CD4-positive, alpha-beta T cell treated with Interferon alpha-2 for 1 hour (primary cell): Measurements from ENCODE around the gene ANO2.

Experiments used
- DNase-seq, 2 donors: peaks; one replicate each; pipeline ENCODE4 v3.0.0-alpha.2; 2020 to 2022

Gene ANO2

DNA sequence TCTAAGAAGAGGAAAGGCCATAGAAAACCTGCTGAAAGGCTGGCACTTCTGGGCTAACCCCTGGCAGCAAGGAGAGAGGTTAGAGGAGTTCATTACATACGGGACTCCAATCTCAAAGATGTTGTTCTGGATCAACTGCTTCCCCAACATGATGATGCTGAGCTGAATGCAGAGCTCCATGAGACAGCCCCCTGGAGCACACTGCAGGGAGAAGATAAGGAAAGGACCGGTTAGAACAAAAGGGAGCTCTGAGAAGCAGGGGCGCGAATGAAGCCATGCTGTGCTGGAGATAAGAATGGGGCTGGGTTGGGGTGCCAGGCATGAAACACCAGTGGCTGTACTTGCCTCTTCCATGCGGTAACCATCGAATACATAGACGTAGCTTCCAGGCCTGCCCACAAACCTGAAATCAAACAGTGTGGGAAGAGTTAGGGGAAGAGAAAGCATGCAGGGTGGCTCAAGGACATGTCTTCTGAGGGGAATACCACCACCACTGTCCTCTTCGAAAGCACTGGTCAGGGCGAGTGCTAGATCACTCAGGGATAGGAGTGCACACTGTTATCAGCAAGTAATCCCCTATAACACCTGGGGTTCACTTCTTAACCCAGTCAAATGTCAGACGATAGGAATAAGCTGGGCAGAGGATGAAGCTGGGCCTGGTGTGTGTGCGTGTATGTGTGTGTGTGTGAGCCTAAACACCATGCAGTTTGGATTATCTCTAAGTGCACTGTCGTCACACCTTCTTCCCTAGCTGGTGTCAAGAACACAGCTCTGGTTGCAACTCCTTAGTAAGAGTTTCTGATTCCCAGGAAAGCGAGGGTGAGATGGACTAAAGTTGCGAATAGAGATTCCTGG, 332.3 kb downstream of the ANO2 start:
- no peak for DNase-seq

DNA sequence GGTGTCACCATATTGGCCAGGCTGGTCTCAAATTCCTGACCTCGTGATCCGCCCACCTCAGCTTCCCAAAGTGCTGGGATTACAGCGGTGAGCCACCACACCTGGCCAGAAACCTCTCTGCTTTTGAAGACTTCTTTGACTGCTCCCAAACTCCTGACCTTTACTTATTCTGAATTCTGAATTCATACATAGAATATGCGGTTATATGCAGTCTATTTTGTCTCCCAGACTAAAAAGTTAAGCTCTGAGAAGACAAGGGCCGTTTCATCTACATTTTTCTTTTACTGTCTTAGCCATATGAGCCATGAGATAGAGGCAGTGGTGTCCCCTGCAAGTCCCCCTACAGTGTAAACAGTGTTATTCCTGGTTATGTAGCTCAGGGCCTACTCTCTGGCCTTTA, 333.9 kb downstream of the ANO2 start:
- no peak for DNase-seq

DNA sequence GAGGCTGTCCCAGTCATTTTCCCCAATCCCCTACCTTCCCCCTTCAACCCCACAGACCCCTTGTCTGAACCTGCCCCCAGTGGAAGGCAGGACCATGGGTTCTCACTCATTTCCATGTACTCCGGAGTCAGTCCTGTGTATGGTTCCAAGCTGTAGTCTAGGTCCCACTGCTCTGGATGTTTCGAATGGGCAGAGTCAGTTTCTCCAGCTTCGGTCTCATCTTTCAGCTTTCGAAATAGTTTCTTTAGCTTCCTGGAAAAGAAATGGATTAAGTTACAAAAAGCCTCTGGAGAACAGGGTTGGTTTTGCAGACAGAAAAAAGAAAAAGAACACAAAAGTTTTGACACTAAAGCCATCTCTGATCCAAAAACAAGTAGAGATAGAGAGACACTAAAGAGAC, 345.7 kb downstream of the ANO2 start:
- no peak for DNase-seq

DNA sequence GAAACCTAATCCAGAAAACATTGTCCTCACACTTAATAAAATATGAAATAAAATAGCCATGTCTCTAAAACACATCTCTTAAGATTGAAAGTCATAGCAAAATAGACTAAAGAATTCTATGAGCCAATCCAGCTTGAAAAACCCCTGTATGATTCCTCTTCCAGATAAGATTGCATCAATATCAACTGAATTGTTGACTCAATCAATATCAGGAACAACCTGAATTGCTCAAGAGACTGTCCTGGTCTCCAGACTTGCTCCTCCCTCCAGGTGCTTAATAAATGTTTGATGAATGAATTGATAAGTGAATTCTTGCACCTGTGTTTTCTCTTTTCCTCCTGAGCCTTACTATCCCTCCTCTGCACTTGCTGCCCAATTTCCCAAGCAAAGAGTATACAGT, 351.1 kb downstream of the ANO2 start:
- no peak for DNase-seq

DNA sequence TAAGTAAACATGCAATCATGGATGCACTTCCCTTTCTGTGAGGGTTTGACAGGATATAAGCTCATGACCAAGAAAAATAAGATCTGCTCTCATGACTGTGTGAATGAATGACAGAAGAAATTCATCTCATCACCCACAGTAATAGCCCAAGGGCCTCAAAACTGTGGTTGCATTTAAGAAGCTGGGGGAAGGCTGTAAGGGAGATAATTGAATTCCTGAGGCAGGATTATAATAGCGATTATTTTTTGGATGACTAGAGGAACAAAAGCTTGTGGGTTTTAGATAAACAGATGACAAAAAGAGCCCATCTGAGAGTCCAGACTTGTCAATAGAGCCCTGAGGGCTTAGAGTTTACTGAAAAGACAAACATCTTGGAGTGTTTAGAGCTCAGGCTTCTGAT, 352.0 kb downstream of the ANO2 start:
- no peak for DNase-seq

DNA sequence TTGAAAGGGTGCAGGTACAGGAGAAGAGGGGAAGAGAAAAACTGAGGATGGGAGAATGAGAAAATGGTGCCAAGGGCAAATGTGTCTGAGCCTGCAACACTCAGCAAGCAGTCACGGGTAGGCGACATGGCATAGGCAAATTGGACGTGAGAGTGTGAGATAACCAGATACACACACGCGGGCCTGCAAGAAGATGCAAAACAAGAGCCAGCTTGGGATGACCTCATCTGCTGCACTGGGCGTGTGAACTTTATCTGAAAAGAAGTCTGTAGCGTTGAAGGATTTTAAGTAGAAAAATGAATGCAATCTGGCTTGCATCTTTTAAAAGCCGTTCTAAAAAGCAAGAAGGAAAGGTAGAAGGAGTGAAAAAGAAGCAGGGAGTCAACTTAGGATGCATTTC, 352.7 kb downstream of the ANO2 start:
- DNase-seq, result no peak

DNA sequence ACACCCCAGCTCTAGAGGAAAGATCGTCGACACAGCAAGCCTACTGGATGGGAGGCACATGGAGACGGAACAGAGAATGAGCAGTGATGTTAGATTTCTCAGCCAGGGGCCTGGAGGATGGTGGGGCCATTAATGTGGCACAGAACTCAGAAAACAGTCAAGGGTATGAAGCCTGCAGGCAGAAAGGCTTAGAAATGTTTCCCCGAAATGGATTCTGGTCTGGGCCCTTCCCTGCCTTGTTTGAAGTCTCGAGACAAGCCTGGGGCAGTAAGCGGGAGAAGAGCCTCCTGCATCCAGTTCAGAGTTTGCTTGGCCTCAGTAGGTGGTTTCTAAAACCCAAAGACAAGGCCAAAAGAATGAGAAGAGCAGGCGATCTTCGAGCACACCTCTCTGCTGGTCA, 354.7 kb downstream of the ANO2 start:
- DNase-seq, result no peak

DNA sequence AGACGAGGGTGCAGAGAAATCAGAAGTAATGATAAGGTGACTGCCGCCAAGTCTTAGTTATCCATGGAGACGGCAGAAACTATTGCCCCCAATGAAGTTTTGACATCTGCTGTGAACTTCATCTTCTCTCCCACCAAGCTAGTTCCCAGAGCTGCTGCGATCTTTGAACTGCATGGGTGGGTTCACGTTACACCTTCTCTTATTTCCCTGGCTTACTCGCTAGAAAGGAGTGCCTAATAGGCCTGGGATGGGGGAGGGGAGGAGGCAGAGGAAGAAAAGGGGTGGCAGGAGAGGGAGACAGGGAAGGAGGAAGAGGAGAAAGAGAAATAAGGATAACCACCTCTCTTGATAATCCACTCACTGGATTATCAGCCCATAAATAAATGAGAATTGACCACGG, 356.0 kb downstream of the ANO2 start:
- no peak for DNase-seq

DNA sequence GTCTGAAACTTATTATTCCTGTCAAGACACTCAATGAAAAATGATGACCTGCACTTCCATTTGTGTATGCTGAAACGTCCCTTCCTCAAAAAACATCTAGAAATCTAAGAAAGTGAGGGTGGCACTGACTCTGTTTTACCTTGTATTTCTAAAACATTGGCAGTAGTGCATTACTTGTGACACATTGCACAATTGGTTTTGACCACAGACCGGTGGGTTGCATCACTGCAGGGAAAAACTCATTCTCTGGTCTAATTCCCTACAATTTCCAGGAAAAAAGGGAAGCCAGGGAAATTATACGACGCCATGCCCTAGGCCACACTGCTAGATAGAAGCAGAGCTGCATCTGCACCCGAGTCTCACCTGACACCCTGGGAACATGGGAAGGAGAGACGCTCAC, 356.5 kb downstream of the ANO2 start:
- no peak for DNase-seq

DNA sequence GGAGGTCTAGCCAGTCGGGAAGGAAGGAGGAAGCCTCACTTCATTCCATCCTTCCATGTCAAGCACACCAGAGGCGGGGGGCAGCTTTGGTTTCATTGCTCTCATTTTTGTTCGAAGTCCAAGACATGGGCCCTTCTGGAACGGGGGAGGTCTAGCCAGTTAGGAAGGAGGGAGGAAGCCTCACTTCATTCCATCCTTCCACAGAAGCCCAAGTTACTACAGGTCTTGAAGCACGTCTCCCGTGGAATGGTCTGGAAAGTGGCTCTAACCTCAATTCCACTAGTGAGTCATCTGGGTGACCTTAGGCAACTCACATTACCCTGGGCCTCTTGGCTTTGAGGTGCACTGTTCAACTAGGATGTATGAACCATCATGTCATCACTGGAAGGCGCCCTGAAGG, 356.9 kb downstream of the ANO2 start:
- DNase-seq, result no peak

DNA sequence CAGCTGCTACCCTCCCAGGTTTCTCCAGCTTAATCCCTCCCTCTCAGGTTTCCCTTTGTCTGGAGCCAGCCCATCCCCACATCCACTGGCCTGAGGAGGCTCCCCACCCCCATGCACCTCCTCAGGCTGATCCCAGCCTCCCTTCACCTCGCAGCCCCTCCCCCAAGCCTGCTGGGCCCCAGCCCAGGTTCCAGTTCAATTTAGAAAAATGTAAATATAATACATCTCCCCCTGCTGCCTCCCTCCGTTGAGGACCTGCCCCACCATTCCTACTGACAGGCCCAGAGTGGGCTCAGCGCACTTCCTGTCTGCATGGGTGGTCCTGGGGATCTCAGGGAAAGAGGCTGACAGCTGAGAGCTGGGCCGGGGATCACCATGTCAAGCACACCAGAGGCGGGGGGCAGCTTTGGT, 357.3 kb downstream of the ANO2 start:
- no peak for DNase-seq

DNA sequence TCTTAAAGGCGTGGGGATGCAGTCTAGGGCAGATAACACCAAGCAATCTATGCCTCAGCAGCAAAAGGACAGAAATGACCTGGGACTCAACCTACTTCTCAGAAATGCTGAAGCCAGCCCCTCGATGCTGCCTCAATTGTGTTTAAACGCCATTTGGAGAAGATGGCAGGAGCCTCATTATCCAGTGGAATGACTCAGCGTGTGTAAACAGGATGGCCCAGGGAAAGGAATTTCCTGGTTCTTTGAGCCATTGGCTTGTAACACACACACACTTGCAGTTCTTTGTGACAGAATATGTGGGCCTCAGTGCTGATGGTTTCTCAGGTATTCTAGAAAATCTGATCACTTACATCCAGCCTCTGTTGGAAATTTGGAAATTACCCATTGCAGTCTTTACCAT, 358.9 kb downstream of the ANO2 start:
- DNase-seq, result no peak

DNA sequence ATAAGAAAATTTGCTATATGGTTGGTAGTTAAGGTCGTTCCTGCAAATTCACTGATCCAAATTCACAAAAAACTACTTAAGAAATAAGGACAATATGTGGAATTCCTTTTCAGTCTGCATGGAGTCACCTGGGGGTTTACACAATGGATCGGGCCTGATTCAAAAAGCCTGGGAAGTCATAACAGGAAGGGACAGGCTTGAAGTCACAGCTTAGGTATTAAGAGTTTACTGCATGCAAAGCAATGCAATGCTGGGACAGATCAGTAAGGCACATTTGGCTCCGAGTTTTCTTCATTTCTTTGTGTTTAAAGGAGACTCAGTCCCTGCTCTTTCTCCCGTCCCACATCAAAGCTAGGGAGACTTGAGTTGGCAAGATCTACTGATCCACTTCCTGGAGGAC, 359.9 kb downstream of the ANO2 start:
- DNase-seq, result no peak

DNA sequence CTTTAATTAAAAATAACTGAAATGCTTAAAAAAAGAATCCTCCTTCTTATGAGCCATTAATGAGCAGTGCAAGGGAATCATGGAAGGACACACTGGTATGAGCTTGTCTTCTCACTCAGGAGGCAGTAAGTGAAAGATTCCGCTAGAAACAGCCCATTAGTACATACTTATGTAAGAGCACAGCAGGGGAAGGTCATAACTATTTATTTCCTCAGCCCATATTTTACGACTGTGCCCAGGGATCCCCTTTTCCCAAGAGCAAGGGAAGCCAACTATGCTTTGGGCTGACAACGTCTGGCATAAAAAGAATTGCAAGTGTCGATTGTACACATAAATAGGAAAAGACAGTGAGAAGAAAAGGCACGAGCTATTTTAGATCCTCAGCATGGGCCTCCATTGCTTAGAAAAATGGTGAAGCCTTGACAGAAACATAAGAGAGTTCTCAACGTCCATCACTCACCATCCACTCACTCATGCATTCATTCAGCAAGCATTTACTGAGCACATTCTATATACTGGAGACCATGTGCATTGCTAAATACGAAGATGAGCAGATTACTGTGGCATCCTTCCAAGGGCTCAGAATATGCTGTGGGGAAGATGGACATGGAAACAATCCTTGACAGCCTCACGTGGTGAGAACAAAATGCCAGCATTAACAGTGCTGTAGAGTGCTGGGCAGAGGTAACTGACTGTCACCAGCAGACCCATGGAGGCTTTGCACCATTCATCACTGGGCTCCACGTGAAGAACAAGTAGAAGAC, 360.5 kb downstream of the ANO2 start:
- no peak for DNase-seq

DNA sequence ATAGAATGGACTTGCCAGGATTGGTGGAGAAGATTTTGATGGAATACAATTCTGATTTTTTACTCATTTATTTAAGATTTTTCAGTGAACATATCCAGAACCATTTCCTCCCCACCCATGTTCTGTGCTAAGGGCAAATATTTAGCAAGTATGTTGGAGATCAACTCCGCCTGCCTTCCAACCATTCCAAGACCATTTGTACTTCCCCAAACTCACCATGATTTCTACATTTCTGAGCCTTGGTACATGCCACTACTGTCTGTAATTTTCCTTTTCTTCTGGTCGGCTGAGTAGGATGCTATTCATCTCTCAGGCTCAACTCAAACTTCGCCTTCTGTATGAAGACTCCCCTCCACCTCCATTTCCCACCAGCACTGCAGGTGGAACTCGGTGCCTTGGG, 362.5 kb downstream of the ANO2 start:
- DNase-seq, result no peak

DNA sequence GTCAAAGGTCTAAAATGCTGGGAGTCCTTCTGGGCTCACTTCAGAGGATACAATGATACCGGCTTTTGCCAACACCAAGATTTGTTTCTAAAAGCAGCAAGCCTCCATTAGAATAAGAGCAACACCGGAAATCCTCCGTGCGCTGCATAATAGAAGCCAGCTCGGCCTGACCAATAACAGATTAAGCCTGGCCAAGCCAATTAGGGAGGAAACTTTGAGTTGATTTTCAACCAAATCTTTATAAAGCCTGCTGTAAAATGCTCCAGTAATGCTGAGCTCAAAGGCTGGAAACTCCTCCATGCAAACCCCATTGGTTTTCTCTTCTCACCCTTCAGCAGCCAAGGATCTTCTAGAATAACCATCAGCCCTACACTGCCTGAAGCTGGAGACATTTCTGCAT, 363.0 kb downstream of the ANO2 start:
- no peak for DNase-seq

DNA sequence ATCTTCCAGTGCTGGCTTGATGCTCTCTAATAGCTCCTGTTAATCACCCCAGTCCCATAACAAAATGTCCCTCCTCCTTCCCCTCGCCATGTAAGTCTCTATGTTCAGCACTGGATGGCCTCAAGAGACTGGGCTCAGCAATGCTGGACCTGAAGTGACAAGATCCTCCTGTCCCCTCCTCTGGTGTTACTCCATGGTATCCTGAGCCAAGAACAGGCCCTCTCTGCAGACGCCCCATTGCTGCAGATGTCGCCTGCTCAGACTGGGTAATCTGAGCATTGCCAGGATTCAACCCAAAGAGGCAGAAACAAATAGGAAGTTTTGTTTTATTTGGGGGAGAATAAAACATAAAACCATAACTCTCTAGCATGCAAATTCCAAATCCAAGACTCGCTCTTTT, 363.4 kb downstream of the ANO2 start:
- no peak for DNase-seq

DNA sequence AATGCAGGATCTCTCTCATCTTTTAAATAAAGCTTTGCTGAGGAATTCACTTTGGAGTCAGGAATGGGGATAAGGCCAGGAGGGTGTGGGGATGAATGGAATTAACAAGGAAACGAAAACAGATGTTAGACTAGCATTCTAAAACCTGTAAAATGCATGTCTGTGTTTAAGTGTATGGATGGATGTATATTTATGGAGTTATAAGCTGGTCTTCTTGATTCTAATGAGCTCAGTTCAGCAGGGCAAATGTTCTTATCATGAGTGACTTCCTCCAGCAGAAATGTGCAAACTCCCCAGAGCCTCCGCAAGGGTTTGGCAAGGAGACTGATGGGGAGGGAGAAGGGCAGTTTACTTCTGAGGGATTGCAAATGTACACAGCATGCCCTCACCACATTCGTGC, 364.0 kb downstream of the ANO2 start:
- no peak for DNase-seq

DNA sequence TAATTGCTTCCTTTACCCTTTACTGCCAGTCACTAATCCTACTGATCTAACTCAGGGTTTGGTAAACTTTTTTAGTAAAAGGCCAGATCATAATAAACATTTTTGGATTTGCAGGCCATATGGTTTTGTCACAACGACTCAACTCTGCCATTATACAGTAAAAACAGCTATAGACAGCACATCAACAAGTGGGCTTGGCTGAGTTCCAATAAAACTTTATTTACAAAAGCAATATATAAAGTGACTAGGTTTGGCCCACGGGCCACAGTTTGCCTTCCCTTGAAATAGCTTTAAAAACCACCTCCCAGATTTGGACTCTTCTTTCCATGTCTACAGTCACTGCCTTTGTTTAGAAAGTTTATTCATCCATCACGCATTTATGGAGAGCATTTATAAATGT, 366.3 kb downstream of the ANO2 start:
- no peak for DNase-seq

DNA sequence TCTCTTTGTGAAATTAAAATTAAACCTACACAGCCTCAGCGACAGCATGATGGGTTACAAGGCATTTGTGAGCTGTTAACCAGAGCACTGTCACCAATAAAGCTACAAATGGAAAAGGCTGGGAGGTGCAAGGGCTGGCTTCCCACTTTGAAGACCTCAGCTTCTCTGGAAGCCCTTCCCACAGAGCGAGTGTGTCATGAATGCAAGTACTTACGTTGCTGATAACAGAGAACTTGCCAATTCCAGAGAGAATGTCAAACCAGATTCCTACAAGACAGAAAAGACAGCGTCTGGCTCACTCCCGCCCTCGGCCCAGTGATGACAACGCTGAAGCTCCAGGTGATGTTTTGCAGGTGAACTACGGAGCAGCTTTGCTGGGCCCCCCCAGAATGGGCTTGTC, 367.3 kb downstream of the ANO2 start:
- DNase-seq, result no peak

DNA sequence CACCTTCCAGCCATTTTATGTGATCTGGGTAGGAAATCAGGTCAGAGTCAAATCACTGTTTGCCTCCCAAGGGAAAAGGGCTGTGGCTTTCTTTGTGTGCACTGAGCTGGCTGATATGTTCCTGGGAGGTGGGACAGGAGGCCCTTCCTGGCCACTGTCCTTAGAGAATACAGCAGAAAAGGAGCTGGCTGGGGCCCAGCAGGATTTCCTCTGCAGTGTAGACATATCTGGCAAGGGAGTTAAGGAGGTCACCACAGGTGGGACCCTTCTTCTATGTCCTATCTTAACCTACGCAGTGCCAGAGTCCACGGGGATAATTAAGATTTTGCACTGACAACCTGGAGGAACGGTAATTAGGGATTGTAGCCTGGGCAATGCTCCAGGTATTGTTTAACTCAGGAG, 367.8 kb downstream of the ANO2 start:
- no peak for DNase-seq

DNA sequence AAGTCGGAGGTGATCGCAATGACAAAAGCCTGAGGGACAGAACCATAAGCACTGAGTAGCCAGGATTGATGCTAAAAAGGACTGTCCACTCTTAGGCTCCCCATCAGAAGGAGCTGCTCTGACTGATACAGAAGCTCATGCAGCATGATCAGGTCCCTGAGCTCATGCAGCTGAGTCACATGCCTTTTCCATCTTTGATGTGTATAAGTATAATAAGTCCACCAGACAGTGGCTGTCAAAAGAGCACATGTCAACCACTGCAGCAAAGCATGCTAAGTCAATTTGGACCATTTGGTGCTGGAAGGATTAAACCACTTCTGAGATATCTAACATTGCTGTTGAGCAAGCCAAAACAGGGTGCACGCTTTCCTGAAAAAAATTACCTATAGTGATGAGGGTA, 369.1 kb downstream of the ANO2 start:
- no peak for DNase-seq

DNA sequence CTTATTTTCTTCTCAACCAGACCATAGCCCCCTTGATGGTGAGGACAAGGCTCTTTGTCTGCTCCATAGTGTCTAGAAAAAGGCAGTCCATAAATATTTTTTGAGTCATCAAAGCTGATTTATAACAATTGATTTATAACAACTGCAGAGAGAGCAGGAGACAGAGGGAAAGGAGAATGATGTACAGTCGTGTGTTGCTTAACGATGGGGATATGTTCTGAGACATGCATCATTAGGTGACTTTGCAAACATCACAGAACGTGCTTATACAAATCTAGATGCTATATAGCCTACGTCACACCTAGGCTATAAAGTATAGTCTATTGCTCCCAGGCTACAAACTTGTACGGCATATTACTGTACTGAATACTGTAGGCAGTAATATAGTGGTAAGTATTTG, 369.8 kb downstream of the ANO2 start:
- no peak for DNase-seq

DNA sequence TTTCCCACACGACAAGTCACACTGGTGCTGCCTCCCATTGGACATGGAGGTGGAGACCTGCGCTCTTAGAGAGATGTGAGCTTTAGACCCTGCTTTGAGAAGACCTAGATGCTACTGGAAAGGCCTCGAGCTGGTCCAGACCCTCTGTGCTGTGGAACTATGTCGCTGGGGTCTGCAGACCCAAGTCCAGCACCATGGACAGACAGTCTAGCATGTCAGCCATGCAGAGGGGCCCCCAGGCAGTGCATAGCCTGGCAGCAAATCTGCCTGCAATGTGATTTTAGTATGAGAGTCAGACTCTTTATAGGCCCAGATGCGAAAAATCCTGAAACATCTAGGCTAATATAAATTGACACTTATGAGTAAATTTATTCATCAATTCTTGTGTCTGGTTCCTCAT, 371.7 kb downstream of the ANO2 start:
- no peak for DNase-seq

DNA sequence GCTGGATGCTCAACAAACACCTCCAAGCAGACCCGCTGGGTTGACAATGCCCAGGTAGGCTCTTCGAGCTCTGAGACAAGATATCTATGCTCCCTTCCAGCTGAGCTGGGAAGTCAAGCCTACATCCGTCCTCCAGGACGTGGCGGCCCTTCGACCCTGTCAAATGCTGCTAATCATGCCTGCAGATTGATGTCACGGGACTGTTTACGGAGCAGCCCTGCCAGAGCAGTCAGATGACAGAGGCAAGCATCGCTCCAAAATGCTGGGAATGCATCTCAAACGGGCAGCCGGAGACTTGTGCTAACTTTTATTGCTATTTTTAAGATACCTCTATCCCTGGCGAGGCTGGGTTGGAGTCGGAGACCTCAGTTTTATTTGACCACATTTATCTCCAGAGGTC, 373.9 kb downstream of the ANO2 start:
- DNase-seq, result no peak
